ENCODE results near the gene EDARADD. TPM values are rescaled to one million over a fixed set of nuclear protein-coding genes. Genes with fewer than 3 reads are reported as not detected.

EDARADD gene
- total RNA-seq, 2 donors from 2014 or later = 2.8 TPM; not detected in 1

DNA sequence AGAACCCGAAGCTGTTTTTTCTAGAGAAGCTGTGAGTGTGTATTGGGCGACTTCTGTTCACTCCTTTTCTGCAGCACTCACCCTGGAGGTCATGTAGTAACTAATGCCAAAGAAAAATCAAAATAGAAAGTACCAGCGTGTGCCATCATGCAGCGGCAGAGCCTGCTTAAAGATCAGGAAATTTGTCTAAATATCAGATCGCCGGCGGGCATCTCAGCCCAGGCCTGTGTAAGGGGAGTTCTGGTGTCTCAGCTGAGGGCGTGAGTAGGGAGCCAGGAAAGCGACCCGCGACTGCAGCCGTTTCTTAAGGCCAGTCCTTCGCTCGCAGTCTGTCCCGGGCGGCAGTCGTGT, 768 bp downstream of the EDARADD start:
- Histone ChIP-seq H3K9me3 (no peaks in the 10 kb centered on the region), H3K27me3 (replicated peaks; ENCODE audit: insufficient read depth) (no peaks in the 10 kb centered on the region), H3K36me3 (no peaks in the 10 kb centered on the region), H3K27ac (no peak overlapping the region), H3K4me1 (ENCODE audit: control insufficient read depth in 1 of 2, low read depth in 2 of 2) (peaks cover 2 to 15% of the 10 kb centered on the region in 2 donors), H3K4me3 (peak overlapping the region; percentile 85)
- ATAC-seq (ENCODE audit: insufficient number of reproducible peaks, low FRiP score, low read depth) (no peak), DNase-seq (ENCODE audit: low spot score) (no peak)
- TF ChIP-seq, protein P1, sequence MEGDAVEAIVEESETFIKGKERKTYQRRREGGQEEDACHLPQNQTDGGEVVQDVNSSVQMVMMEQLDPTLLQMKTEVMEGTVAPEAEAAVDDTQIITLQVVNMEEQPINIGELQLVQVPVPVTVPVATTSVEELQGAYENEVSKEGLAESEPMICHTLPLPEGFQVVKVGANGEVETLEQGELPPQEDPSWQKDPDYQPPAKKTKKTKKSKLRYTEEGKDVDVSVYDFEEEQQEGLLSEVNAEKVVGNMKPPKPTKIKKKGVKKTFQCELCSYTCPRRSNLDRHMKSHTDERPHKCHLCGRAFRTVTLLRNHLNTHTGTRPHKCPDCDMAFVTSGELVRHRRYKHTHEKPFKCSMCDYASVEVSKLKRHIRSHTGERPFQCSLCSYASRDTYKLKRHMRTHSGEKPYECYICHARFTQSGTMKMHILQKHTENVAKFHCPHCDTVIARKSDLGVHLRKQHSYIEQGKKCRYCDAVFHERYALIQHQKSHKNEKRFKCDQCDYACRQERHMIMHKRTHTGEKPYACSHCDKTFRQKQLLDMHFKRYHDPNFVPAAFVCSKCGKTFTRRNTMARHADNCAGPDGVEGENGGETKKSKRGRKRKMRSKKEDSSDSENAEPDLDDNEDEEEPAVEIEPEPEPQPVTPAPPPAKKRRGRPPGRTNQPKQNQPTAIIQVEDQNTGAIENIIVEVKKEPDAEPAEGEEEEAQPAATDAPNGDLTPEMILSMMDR (IDR thresholded peaks at IDR 0.05) = no peak

DNA sequence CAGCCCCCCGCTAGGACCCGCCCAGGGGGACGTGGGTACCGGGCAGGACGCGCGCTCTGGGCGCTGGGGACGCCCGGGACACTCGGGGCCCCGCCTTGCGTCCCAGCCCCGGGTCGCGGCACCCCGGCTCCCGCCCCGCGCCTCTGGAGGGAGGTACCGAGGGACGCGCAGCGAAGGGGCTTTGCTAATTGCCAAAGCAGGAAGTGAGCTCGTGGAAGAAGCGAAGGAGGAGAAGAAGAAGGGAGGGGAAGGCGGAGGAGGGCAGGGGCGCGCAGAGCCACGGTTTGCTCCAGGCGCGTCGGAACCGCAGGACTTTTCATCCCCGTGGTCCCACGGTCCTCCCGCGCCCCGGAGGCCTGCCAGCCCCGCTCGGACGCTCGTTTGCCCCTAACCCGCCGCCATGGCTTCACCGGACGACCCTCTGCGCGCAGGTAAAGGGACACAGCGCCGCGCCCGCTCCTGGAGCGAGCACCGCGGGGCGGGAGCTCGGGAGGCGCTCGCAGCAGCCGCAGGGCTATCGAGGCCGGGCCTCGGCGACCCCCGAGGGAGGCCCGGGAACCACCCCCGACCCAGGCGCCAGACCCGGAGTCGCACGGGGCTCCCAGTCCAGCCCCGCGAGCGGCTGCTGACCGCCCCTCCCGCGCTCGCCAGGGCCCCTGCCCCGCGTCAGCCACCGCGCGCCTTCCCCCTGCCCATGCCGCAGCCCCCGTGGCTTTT, 1.3 kb downstream of the EDARADD start:
- DNase-seq (ENCODE audit: low spot score) = no peak
- H3K4me3 ChIP-seq = peak overlapping the region; percentile 85

DNA sequence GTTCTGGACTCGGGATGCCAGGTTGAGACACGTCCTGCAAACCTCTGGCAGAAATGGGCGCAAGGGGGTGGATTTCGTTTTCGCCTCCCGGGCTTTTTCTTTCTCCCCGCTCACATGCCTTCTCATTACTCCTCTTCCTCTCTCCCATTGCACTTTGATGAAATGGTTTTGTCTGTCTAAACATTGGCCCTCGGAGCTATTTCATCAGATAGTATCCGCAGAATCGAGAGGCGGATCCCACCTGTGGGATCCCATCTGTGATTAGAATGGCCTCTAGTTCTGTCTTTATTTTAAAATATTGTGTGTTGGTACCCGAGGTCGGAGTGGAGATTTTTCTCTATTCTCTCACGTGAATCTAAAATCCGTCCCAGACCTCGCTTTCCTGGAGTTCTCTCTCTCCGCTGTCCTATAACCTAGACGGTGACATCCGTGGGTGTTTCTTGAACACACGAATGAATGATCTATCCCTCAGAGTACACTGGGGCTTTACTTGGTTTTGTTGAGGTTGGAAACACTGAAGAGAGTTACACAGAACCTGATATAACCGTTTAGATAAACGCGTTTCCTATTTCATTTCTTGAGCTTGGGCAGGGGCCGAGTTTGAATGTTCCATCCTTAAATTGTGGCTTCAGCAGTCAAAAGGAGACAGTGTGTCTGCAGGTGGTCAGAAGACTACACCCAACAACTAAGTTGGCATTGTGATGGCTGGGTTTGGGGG, 2.0 kb downstream of the EDARADD start:
- Histone ChIP-seq H3K36me3 (no peaks in the 10 kb centered on the region), H3K9me3 (no peaks in the 10 kb centered on the region), H3K4me3 (peak overlapping the region; percentile 85), H3K27ac (no peak overlapping the region), H3K4me1 (ENCODE audit: control insufficient read depth in 1 of 2, low read depth in 2 of 2) (peaks cover 2 to 15% of the 10 kb centered on the region in 2 donors), H3K27me3 (replicated peaks; ENCODE audit: insufficient read depth) (no peaks in the 10 kb centered on the region)
- DNase-seq (ENCODE audit: low spot score) = no peak
- no peak for ATAC-seq (ENCODE audit: insufficient number of reproducible peaks, low FRiP score, low read depth)
- TF ChIP-seq, protein P1 (IDR thresholded peaks at IDR 0.05) = no peak

More for the DNA sequence above, 1.3 kb downstream of the EDARADD start:
- Histone ChIP-seq H3K4me1 (ENCODE audit: control insufficient read depth in 1 of 2, low read depth in 2 of 2) (peaks cover 2 to 15% of the 10 kb centered on the region in 2 donors), H3K36me3 (no peaks in the 10 kb centered on the region), H3K9me3 (no peaks in the 10 kb centered on the region), H3K27ac (no peak overlapping the region), H3K27me3 (replicated peaks; ENCODE audit: insufficient read depth) (no peaks in the 10 kb centered on the region)
- ATAC-seq (ENCODE audit: insufficient number of reproducible peaks, low FRiP score, low read depth) = no peak
- TF ChIP-seq, protein P1 (IDR thresholded peaks at IDR 0.05) = no peak

DNA sequence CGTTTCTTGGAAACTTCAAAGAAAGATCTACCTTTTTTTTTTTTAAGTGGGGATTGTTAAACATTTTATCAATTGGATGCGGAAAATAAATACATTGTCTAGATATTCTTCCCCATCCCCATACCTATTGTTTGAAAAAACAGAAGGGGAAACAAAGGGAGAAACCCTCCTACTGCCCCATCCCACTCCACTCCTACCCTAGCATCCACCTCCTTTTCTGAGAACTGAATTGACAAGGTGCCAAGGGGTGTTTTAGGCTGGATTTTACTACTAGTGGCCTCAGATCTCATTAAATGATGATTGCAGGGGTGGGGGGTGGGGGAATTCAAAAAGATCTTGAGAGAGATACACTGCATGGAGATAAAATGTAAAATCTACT, 2.6 kb downstream of the EDARADD start:
- DNase-seq (ENCODE audit: low spot score) = no peak
- peaks cover 2 to 15% of the 10 kb centered on the region in 2 donors for H3K4me1 ChIP-seq (ENCODE audit: control insufficient read depth in 1 of 2, low read depth in 2 of 2)
- H3K27me3 ChIP-seq (replicated peaks; ENCODE audit: insufficient read depth) = no peaks in the 10 kb centered on the region
- no peaks in the 10 kb centered on the region for H3K9me3 ChIP-seq
- TF ChIP-seq, protein P1 (IDR thresholded peaks at IDR 0.05) = no peak
- no peak overlapping the region for H3K4me3 ChIP-seq
- no peaks in the 10 kb centered on the region for H3K36me3 ChIP-seq
- H3K27ac ChIP-seq = no peak overlapping the region
- ATAC-seq (ENCODE audit: insufficient number of reproducible peaks, low FRiP score, low read depth) = no peak

DNA sequence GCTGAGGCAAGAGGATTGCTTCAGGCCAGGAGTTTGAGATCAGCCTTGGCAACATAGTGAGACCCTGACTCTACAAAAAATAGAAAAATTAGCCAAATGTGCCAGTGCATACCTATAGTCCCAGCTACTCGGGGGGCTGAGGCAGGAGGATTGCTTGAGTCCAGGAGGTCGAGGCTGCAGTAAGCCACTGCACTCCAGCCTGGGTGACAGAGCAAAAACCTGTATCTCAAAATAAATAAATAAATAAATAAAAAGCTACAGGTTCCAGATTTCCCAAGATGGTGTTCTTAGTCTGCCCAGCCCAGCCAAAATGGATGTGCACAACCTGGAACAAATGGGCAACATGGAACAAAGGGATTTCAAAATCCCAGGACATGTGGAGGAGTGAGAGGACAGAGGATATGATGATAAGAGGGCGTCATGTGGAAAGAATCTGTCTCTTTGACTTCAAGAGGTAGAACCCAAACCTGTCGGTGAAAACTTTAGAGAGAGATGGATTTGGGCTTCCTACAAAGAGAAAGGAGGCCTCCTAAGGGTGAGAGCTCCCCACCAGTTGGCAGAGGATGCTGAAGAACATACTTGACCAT, 3.2 kb downstream of the EDARADD start:
- DNase-seq (ENCODE audit: low spot score) (no peak), ATAC-seq (ENCODE audit: insufficient number of reproducible peaks, low FRiP score, low read depth) (no peak)
- TF ChIP-seq, protein P1 (IDR thresholded peaks at IDR 0.05) = no peak
- no peaks in the 10 kb centered on the region for H3K9me3 ChIP-seq
- H3K36me3 ChIP-seq = no peaks in the 10 kb centered on the region
- no peak overlapping the region for H3K27ac ChIP-seq
- no peaks in the 10 kb centered on the region for H3K27me3 ChIP-seq (replicated peaks; ENCODE audit: insufficient read depth)
- H3K4me3 ChIP-seq = no peak overlapping the region
- peaks cover 2 to 15% of the 10 kb centered on the region in 2 donors for H3K4me1 ChIP-seq (ENCODE audit: control insufficient read depth in 1 of 2, low read depth in 2 of 2)
